KG1 (cell line): Measurements from ENCODE around the gene CCDC83.
"Not testable (repeated sequence)": the region's sequence is repeated elsewhere in the genome, so short reads cannot be mapped to it uniquely, and the experiment has no call there.

Experiments used
- DNase-seq: peaks from one replicate; lab custom pipeline; 2025; lab: John Stamatoyannopoulos, UW

The CCDC83 gene

GRCh38 chr11:85889108-85889507, 33.9 kb downstream of the CCDC83 start:
- no peak for DNase-seq

DNA sequence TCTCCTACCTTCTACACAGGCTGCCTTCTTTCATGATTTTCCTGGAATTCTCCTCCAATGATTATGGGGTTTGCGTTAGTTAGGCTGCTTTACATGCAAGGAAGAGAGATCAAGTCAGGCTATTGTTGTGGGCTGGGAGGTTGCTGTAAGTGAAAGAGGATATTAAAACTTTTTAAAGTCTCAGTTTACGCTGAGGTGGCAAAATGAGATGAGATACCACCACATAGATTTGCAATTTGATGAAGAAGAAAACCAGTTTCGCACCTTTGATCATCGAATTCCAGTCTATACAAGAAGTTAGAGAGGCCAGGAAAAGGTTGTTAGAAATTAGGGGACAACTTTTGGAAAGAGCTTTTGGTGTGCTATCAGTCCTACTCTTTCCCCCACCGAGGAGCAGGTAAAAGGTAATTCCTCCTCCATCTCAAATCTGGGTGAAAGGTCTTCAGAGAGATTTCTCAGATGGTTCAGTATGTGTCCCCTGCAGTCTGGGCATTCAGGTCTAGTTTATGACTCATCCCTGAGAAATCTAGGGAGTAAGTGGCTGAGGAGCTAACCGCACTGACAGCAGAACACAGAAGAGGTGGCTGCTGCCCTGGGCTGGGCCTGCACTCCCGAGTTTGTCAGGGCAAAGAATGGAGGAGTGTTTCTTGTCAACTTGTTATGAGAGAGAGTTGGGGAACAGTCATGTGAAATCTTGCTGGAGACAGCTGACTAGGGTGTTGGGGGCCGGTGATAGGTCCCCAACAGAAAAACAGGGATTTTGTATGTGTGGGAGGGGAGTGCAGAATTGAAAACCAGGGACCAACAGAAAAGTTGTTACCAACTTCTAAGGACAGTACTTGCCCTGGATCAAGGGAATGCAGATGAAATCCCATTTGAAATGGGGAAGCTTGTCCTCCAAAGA, 34.7 kb downstream of the CCDC83 start:
- no peak for DNase-seq

GRCh38 chr11:85893395-85893794, 38.2 kb downstream of the CCDC83 start:
- DNase-seq: no peak

GRCh38 chr11:85896876-85897275, 41.7 kb downstream of the CCDC83 start:
- no peak for DNase-seq

- no peak for DNase-seq
Observed at GRCh38 chr11:85898456-85898855, 43.3 kb downstream of the CCDC83 start.

DNA sequence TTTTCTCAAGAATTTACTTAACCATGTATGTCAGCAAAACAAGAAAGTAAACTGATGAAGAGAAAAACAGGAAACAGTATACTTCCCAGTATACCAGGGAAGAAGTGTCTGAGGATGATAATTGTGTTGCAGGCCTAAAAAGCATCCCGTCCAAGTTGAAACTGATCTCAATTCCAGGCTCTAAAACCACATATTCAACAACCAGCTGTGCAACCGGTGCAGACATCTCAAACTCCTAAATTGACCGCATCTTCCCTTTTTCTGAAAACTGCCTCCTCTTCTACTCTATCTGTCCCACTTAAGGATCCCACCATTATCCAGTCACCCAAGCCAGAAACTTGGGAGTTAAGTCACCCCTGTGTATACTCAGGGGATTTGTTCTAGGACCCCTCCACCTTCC, 47.2 kb downstream of the CCDC83 start:
- no peak for DNase-seq

DNA sequence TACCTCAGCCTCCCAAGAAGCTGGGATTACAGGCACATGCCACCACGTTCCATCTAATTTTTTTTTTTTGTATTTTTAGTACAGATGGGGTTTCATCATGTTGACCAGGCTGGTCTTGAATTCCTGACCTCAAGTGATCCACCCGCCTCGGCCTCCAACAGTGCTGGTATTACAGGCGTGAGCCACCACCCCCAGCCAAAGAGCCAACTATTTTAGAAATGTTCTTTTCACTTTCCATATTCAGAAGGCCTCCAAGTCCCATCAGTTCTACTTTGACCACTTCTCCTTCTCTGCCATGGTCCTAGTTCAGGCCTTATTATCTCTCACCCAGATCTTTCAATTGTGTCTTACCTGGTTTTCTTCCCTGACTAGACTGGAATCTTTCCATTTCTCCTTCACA, 48.2 kb downstream of the CCDC83 start:
- DNase-seq: no peak

GRCh38 chr11:85903811-85904210, 48.6 kb downstream of the CCDC83 start:
- DNase-seq: no peak

- DNase-seq: no peak
Observed at GRCh38 chr11:85912414-85912813, 57.2 kb downstream of the CCDC83 start.

DNA sequence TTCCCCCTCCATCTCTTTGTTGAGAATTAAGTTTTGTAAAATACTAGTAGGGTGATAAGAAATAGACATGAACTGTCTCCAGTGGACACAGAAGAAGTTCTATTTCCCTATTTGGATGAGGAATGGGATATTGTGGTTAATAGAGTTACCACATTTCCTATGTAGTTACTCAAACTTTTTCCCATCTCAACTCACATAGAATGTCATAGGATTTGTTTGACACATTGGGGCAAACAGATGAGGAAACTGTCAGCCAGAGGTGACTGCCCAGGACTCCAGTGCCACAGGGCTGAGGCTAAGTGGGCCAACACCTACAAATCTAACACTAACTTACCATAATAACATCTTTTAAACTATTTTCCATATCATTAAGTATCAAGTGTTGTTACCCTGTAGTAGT, 58.3 kb downstream of the CCDC83 start:
- no peak for DNase-seq

DNA sequence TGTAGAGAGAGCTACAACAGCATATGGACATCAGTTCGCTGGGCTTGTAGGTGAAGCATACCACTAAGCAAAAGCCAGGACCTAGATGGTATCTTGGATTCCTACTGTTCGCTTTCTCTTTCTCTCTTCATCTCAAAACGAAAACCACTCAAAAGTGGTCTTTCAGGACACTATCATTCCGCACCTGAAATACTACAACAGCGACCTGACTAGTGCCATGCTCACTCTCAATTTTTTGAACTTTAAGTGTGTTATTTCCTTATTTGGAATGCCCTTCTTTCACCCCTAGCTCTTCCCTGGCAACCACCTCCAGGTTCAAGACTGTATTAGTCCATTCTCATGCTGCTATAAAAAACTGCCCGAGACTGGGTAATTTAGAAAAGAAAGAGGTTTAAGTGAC, 59.2 kb downstream of the CCDC83 start:
- no peak for DNase-seq

- DNase-seq: no peak
Observed at GRCh38 chr11:85918910-85919794, 64.0 kb downstream of the CCDC83 start.

- DNase-seq: no peak
Observed at GRCh38 chr11:85922367-85922766, 67.2 kb downstream of the CCDC83 start.

DNA sequence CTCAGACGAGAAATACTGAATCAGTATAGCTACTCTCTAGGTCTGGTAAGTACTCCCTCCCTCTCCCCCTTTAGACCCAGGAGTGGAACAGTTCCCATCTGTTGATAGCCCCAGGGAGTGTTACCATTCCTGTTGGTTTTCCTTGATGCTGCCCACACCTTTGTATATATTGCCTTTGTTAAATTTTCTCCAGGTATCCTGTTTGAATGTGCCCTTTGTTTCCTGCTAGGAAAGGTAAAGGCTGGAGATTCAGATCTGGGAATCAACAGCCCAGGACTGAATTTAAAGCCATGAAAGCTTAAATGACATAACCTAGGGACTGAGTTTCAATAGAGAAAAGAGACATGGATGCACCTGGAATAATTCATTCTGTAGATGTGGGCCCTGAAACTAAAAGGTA, 68.3 kb downstream of the CCDC83 start:
- DNase-seq: no peak

- DNase-seq: not testable (repeated sequence)
Observed at GRCh38 chr11:85926653-85927214, 71.6 kb downstream of the CCDC83 start.

DNA sequence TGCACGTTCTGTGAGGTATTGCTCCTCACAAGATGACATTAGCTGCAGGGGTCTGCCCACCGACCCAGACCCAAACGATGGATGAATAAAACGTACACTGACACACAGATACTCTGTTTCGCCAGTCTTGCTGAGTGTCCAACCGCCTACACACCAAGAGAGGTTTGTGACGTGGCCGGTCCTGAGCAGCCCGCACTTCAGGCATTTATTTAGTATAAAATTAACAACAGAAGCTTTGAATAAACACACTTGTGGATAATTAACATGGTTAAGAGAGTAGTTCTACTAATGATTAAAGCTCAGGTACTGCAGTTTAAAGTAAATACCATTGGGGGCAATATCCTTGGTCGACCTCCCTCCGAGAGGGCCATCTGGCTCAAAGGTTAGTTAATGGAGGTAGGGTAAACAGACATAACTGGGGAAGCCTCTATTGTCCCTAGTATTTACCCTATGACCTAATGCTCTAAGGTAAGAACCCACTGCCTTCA, 75.7 kb downstream of the CCDC83 start:
- no peak for DNase-seq

DNA sequence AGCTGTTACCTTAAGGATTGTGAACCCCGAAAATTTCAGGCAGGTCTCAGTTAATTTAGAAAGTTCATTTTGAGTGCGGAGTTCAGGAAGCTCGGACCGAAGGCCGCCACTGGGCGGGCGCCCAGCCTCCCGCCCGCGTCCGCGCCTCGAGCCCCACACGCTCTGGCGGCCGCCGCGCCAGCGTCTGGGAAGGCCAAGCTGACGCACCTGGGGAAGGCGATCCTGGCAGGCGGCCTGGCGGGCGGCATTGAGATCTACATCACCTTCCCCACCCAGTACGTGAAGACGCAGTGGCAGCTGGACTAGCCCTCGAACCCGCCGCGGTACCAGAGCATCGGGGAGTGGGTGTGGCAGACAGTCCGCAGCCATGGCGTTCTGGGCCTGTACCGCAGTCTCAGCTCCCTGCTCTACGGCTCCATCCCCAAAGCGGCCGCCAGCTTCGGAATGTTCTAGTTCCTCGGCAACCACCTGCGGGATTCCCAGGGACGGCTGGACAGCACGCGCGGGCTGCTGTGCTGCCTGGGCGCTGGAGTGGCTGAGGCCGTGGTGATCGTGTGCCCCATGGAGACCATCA, 79.5 kb downstream of the CCDC83 start:
- no peak for DNase-seq

- no peak for DNase-seq
Observed at GRCh38 chr11:85935751-85936150, 80.6 kb downstream of the CCDC83 start.

- DNase-seq: no peak
Observed at GRCh38 chr11:85937835-85938234, 82.7 kb downstream of the CCDC83 start.

DNA sequence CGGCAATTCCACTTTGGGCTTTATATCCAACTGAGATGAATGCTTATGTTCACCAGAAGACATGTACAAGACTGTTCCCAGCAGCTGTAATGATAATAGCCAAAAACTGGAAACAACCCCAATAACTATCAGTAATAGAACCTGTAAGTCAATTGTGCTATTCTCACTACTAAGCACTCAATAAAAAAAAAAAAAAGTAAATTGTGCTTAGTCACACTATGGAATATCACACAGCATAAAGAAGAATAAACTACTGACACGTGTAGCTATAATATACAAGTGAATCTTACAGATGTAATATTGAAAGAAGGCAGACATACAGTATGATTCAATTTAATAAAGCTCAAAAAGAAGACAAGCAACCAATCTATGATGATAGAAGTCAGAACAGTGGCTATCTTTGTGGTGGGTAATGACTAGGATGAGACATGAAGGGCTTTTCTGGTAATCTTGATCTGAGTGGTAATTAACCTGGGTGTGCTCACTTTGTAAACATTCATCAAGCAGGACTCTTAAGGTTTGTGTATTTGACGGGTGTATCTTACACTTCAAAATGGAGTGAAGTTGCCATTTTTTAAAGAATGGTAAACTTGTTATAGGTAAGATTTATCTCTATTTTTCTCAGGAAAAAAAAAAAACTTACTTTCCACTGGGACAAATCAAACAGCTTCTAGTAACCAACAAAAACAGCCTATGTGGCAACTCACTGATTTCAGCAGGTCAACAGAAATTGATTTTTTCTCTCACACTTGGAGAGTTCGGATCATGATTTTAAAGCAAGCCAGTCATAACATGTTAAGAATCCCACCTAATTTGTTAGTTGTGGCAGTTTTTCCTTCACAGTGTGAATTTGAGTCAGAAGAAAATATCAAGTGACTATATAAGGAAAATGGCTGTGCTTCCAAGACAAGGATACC, 84.2 kb downstream of the CCDC83 start:
- DNase-seq: no peak

DNA sequence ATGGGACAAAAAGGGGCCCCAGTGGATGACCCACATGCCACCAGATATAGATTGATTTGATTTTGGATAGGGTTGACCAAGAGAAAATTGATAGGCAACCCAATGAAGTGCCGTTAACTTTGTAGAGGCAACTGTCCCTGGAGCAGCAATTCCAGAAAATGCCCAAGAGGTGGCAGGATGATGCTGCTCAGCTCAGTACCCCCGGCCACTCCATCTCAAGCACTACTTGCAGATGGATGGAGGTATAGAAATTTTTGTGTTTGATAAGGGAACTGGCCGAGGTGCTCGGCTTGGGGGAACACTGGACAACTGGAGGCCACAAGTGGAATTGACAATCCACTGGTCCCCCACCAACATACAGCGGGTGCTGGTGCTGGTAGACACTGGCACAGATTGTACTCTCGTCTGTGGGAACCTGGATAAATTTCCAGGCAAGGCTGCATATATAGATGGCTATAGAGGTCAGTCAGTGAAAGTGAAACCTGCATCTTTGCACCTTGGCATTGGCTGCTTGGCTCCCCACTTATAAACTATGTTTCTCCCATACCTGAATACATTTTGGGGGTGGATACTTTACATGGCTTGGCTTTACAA, 86.3 kb downstream of the CCDC83 start:
- DNase-seq: no peak
